HEK293 (cell line): ENCODE results near the gene HPSE2.

Experiments used
- CTCF ChIA-PET: fragments of 350-600 bp; formaldehyde crosslinking; extraction: SDS; loops from one replicate; lab custom pipeline; 2021; ENCODE audit warnings: antibody characterized with exemption; lab: Yijun Ruan, JAX
- POLR2A ChIA-PET: fragments of 300-600 bp; formaldehyde crosslinking; extraction: SDS; loops from one replicate; lab custom pipeline; 2020; ENCODE audit warnings: antibody characterized with exemption, inconsistent platforms; lab: Yijun Ruan, JAX
- H3K27ac ChIP-seq: fragments of 200-500 bp; sonication (Bioruptor generic); 2 replicates; pipeline ENCODE4 v1.5.1; 2014; ENCODE audit warnings: low read depth, low read length, control low read depth, inconsistent platforms; ENCODE audit errors: extremely low read depth
- H3K36me3 ChIP-seq, 2 experiments: fragments of 200-500 bp in 1 of 2; sonication (Bioruptor generic) in 1 of 2; 1 replicate in 1 of 2; 2 replicates in 1 of 2; pipeline ENCODE4 v1.5.1; 2014 to 2017; ENCODE audit warnings: inconsistent platforms in 2 of 2, low read length in 2 of 2; ENCODE audit not compliant: control insufficient read depth in 2 of 2, insufficient read depth in 1 of 2
- H3K4me1 ChIP-seq: fragments of 200-500 bp; sonication (Bioruptor generic); 2 replicates; pipeline ENCODE4 v1.5.1; 2014; ENCODE audit warnings: mild to moderate bottlenecking, low read length, inconsistent platforms; ENCODE audit not compliant: control insufficient read depth, insufficient read depth
- H3K4me3 ChIP-seq: 2 replicates; pipeline ENCODE4 v1.5.1; 2011; ENCODE audit warnings: low read depth, mild to moderate bottlenecking, control low read depth, low read length, moderate library complexity
- H3K9me3 ChIP-seq: fragments of 200-500 bp; sonication (Bioruptor generic); 2 replicates; pipeline ENCODE4 v1.5.1; 2014; ENCODE audit warnings: low read depth, low read length, inconsistent platforms; ENCODE audit not compliant: control insufficient read depth, insufficient read depth
- KLF10 ChIP-seq: fragments of 450-650 bp; IDR thresholded peaks from 2 replicates; pipeline ENCODE4 v1.5.1; 2018; ENCODE audit warnings: missing biosample characterization, mild to moderate bottlenecking, missing genetic modification characterization
- KLF8 ChIP-seq: fragments of 450-650 bp; formaldehyde crosslinking; IDR thresholded peaks from 2 replicates; pipeline ENCODE4 v1.5.1; 2016; ENCODE audit warnings: missing biosample characterization, missing genetic modification characterization
- KLF9 ChIP-seq: fragments of 450-650 bp; formaldehyde crosslinking; IDR thresholded peaks from 2 replicates; pipeline ENCODE4 v1.5.1; 2016; ENCODE audit warnings: missing biosample characterization, missing genetic modification characterization, low read depth
- OSR2 ChIP-seq: fragments of 450-650 bp; formaldehyde crosslinking; IDR thresholded peaks from 2 replicates; pipeline ENCODE4 v1.5.1; 2016; ENCODE audit warnings: missing biosample characterization, missing genetic modification characterization
- PRDM10 ChIP-seq: fragments of 450-650 bp; formaldehyde crosslinking; IDR thresholded peaks from 2 replicates; pipeline ENCODE4 v1.5.1; 2016; ENCODE audit warnings: missing biosample characterization, missing genetic modification characterization
- SCRT1 ChIP-seq: fragments of 450-650 bp; formaldehyde crosslinking; IDR thresholded peaks from 2 replicates; pipeline ENCODE4 v1.5.1; 2016; ENCODE audit warnings: missing biosample characterization, missing genetic modification characterization, borderline replicate concordance
- YY1 ChIP-seq: fragments of 450-650 bp; formaldehyde crosslinking; IDR thresholded peaks from 2 replicates; pipeline ENCODE4 v1.5.1; 2018; ENCODE audit warnings: missing biosample characterization, missing genetic modification characterization
- YY2 ChIP-seq: fragments of 450-650 bp; formaldehyde crosslinking; IDR thresholded peaks from 2 replicates; pipeline ENCODE4 v1.5.1; 2016; ENCODE audit warnings: missing biosample characterization, missing genetic modification characterization
- ZNF140 ChIP-seq: fragments of 450-650 bp; formaldehyde crosslinking; IDR thresholded peaks from 2 replicates; pipeline ENCODE4 v1.5.1; 2016; ENCODE audit warnings: missing biosample characterization, missing genetic modification characterization
- ZNF148 ChIP-seq: fragments of 450-650 bp; formaldehyde crosslinking; IDR thresholded peaks from 2 replicates; pipeline ENCODE4 v1.5.0; 2017; ENCODE audit warnings: missing biosample characterization, missing genetic modification characterization, borderline replicate concordance
- ZNF175 ChIP-seq: fragments of 450-650 bp; formaldehyde crosslinking; IDR thresholded peaks from 2 replicates; pipeline ENCODE4 v1.5.1; 2016; ENCODE audit warnings: missing biosample characterization, missing genetic modification characterization
- ZNF292 ChIP-seq: fragments of 450-650 bp; formaldehyde crosslinking; IDR thresholded peaks from 2 replicates; pipeline ENCODE4 v1.5.1; 2016; ENCODE audit warnings: low read depth, missing biosample characterization, missing genetic modification characterization, borderline replicate concordance
- ZNF324 ChIP-seq: fragments of 450-650 bp; formaldehyde crosslinking; IDR thresholded peaks from 2 replicates; pipeline ENCODE4 v1.5.1; 2016; ENCODE audit warnings: missing biosample characterization, missing genetic modification characterization
- ZNF335 ChIP-seq: fragments of 450-650 bp; formaldehyde crosslinking; conservative IDR thresholded peaks from 2 replicates; pipeline ENCODE4 v1.5.1; 2016; ENCODE audit warnings: missing biosample characterization, missing genetic modification characterization
- ZNF362 ChIP-seq: fragments of 450-650 bp; formaldehyde crosslinking; IDR thresholded peaks from 2 replicates; pipeline ENCODE4 v1.5.1; 2016; ENCODE audit warnings: missing biosample characterization, missing genetic modification characterization
- ZNF394 ChIP-seq: fragments of 450-650 bp; formaldehyde crosslinking; IDR thresholded peaks from 2 replicates; pipeline ENCODE4 v1.5.1; 2016; ENCODE audit warnings: missing biosample characterization, missing genetic modification characterization, mild to moderate bottlenecking, moderate library complexity, borderline replicate concordance
- ZNF449 ChIP-seq: fragments of 450-650 bp; formaldehyde crosslinking; IDR thresholded peaks from 2 replicates; pipeline ENCODE4 v1.5.1; 2017; ENCODE audit warnings: missing biosample characterization, mild to moderate bottlenecking, missing genetic modification characterization, moderate library complexity
- ZNF48 ChIP-seq: fragments of 450-650 bp; formaldehyde crosslinking; IDR thresholded peaks from 2 replicates; pipeline ENCODE4 v1.5.1; 2016; ENCODE audit warnings: missing biosample characterization, missing genetic modification characterization
- ZNF529 ChIP-seq: fragments of 450-650 bp; formaldehyde crosslinking; IDR thresholded peaks from 2 replicates; pipeline ENCODE4 v1.5.1; 2017; ENCODE audit warnings: missing genetic modification characterization, missing biosample characterization; ENCODE audit not compliant: insufficient replicate concordance
- ZNF561 ChIP-seq: fragments of 450-650 bp; IDR thresholded peaks from 2 replicates; pipeline ENCODE4 v1.5.1; 2018; ENCODE audit warnings: missing biosample characterization, missing genetic modification characterization, borderline replicate concordance
- ZNF596 ChIP-seq: fragments of 450-650 bp; IDR thresholded peaks from 2 replicates; pipeline ENCODE4 v1.5.0; 2018; ENCODE audit warnings: missing biosample characterization, mild to moderate bottlenecking, missing genetic modification characterization, moderate library complexity
- ZNF629 ChIP-seq: fragments of 450-650 bp; formaldehyde crosslinking; IDR thresholded peaks from 2 replicates; pipeline ENCODE4 v1.5.1; 2017; ENCODE audit warnings: missing biosample characterization, missing genetic modification characterization
- ZNF660 ChIP-seq: fragments of 450-650 bp; IDR thresholded peaks from 2 replicates; pipeline ENCODE4 v1.5.1; 2018; ENCODE audit warnings: missing biosample characterization, mild to moderate bottlenecking, missing genetic modification characterization
- ZSCAN30 ChIP-seq: fragments of 450-650 bp; IDR thresholded peaks from 2 replicates; pipeline ENCODE4 v1.5.1; 2018; ENCODE audit warnings: missing biosample characterization, mild to moderate bottlenecking, missing genetic modification characterization, moderate library complexity

Gene HPSE2

GRCh38 chr10:98589007-98589406 lies 646.6 kb downstream of the HPSE2 start (continued):
- TF ChIP-seq ZNF148 (tag by site-specific recombination) (no peak), ZNF394 (tag by site-specific recombination) (no peak), ZNF561 (tag by site-specific recombination) (no peak), KLF8 (tag by site-specific recombination) (no peak)

- CTCF ChIA-PET, result interaction anchor here (0.6 kb wide), 1 partner anchor 55 kb away, joined by 3 read pairs; no protein-coding TSS in a partner anchor
- POLR2A ChIA-PET, result no interaction called here
These were observed 648.4 kb downstream of the HPSE2 start for GRCh38 chr10:98587156-98587837.

More at GRCh38 chr10:98587156-98587837, 648.4 kb downstream of the HPSE2 start:
- no peaks in the 10 kb centered on the region for H3K4me1 ChIP-seq
- TF ChIP-seq ZNF335 (no peak), ZNF324 (tag by site-specific recombination) (no peak), YY1 (tag by site-specific recombination) (no peak), ZNF362 (tag by site-specific recombination) (no peak), ZNF629 (tag by site-specific recombination) (no peak), ZSCAN30 (no peak), ZNF529 (tag by site-specific recombination) (no peak), ZNF175 (tag by site-specific recombination) (no peak), ZNF140 (no peak), OSR2 (tag by site-specific recombination) (no peak), YY2 (tag by site-specific recombination) (no peak), ZNF660 (no peak), KLF9 (no peak), KLF10 (no peak), ZNF449 (tag by site-specific recombination) (no peak), PRDM10 (tag by site-specific recombination) (no peak), ZNF596 (tag by site-specific recombination) (no peak), ZNF292 (no peak), ZNF48 (tag by site-specific recombination) (no peak), SCRT1 (tag by site-specific recombination) (no peak)
- TF ChIP-seq, all 188 proteins: peak for 0
- no peaks in the 10 kb centered on the region for H3K36me3 ChIP-seq
- H3K9me3 ChIP-seq, result no peaks in the 10 kb centered on the region
- no peak overlapping the region for H3K27ac ChIP-seq
- no peak overlapping the region for H3K4me3 ChIP-seq
